ENCODE measurements around the gene SORCS3.

SORCS3 gene

DNA sequence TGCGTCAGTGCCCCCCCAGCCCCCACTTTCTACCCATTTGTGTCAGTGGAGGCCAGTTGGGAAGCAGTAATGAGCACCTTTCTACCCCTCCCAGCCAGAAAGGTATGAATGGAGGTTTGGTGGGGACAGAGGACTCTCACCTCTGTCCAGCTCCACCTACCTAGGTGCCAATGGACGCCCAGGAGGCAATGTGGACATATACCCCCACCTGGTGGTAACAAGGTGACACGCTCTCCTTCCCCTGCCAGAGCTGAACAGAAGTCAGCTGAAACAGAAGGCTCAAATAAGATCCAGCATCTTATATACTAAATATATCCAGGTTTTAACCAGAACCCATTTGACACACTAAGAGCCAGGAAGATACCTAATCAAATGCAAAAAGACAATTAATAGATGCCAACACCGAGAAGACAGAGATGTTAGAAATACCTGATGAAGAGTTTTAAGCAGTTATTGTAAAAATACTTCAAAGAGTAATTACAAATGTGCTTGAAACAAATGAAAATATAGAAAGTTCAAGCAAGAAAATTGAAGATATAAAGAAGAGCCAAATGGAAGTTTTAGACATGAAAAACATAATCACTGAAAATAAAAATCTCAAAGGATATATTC lies 18.4 kb upstream of the SORCS3 start:
- H3K4me3 ChIP-seq (ENCODE audit: low read depth, low read length): no peak overlapping the region
- DNase-seq (ENCODE audit: low read depth): peak; percentile 15
- no peak for TF ChIP-seq MYC (IDR thresholded peaks at IDR 0.05; ENCODE audit: low read depth, low read length)
- TF ChIP-seq, protein P1, sequence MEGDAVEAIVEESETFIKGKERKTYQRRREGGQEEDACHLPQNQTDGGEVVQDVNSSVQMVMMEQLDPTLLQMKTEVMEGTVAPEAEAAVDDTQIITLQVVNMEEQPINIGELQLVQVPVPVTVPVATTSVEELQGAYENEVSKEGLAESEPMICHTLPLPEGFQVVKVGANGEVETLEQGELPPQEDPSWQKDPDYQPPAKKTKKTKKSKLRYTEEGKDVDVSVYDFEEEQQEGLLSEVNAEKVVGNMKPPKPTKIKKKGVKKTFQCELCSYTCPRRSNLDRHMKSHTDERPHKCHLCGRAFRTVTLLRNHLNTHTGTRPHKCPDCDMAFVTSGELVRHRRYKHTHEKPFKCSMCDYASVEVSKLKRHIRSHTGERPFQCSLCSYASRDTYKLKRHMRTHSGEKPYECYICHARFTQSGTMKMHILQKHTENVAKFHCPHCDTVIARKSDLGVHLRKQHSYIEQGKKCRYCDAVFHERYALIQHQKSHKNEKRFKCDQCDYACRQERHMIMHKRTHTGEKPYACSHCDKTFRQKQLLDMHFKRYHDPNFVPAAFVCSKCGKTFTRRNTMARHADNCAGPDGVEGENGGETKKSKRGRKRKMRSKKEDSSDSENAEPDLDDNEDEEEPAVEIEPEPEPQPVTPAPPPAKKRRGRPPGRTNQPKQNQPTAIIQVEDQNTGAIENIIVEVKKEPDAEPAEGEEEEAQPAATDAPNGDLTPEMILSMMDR (IDR thresholded peaks at IDR 0.05; ENCODE audit: low read depth, low read length): peak; percentile 26

DNA sequence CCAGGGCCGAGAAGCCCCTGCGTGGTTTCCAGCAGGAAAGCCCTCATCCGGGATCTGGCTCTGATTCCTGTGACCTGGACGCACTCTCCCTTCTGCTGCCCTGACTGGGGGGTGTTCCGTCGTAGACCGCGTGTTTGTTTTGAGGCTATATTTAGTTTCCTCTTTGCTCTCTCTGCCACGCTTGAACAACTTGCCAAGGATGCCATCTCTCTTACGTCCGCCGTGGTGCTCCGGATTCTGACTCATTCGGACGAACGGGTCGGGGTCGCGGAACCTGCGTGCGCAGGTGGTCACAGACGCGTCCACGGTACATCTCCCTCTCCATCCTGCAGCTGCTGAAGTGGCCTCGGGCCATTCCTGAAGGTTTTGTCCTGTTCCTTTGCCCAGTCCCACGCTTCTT lies 10.4 kb upstream of the SORCS3 start:
- no peak for DNase-seq (ENCODE audit: low read depth)
- TF ChIP-seq, protein P2, sequence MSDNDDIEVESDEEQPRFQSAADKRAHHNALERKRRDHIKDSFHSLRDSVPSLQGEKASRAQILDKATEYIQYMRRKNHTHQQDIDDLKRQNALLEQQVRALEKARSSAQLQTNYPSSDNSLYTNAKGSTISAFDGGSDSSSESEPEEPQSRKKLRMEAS (IDR thresholded peaks at IDR 0.05; ENCODE audit: low read depth, low read length): no peak
- TF ChIP-seq, protein P1 (IDR thresholded peaks at IDR 0.05; ENCODE audit: low read depth, low read length): no peak
- TF ChIP-seq POLR2A (IDR thresholded peaks at IDR 0.05; ENCODE audit: extremely low read depth, insufficient read length) (no peak), MYC (IDR thresholded peaks at IDR 0.05; ENCODE audit: low read depth, low read length) (no peak)

DNA sequence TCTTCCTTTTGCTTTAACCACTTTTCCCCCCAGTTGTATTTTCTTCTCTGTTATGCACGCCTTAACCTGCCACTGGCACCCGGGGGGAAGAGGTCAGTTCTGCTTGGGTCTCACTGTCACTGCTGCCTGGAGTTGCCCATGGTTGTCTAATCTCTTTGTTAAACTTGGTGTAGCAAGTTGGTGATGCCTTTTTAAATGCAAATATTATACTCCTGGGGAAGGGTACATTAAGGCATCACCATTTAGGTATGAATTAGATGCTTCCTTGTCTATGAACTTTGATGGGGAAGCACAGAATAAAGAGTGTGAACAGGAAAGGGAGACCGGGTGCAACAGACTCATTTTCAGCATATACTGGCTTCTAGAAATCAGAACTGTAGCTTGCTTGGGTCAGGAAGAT lies 9.1 kb upstream of the SORCS3 start:
- H3K4me3 ChIP-seq (ENCODE audit: low read depth, low read length): no peak overlapping the region
- no peak for DNase-seq (ENCODE audit: low read depth)
- TF ChIP-seq MYC (IDR thresholded peaks at IDR 0.05; ENCODE audit: low read depth, low read length) (no peak), POLR2A (IDR thresholded peaks at IDR 0.05; ENCODE audit: extremely low read depth, insufficient read length) (no peak)
- TF ChIP-seq, protein P2 (IDR thresholded peaks at IDR 0.05; ENCODE audit: low read depth, low read length): no peak
- TF ChIP-seq, protein P1 (IDR thresholded peaks at IDR 0.05; ENCODE audit: low read depth, low read length): no peak

More for the DNA sequence above, 10.4 kb upstream of the SORCS3 start:
- H3K4me3 ChIP-seq (ENCODE audit: low read depth, low read length): no peak overlapping the region

DNA sequence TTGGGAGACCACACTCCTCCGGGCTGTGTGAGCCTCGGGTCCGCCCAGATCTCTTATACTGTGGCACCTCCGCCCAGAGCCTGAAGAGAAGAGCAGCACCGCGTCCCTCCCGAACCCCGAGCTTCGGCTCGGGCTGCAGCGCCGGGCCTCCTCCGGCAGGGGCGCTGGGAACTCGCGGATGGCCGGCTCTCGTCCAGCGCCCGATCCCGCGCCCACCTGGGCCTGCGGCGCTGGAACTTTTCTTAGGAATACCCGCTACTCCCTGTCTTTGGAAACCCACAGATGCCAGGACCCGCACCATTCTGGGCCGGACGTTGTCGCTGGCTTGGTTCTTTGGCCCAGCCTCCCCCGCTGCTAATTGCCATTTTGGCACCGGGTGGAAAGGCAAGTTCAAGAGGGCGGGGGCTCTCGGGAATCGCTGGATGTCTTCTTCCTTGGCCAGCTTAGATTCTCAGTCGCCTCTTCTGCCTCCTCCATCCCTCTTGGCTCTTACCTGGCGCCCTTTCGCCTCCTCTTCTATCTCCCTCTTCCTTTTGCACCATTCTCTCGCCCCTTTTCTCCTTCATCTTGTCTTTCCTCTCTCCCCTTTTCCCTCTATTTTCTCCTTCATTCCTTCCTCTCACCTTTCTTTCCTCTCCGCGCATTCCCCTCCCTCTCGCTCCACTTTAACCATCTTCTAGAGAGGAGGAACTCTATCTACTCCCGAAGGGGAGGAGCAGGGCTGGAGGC lies 2.1 kb upstream of the SORCS3 start:
- no peak for DNase-seq (ENCODE audit: low read depth)
- no peak for TF ChIP-seq MYC (IDR thresholded peaks at IDR 0.05; ENCODE audit: low read depth, low read length)
- TF ChIP-seq, protein P2 (IDR thresholded peaks at IDR 0.05; ENCODE audit: low read depth, low read length): no peak
- no peak for TF ChIP-seq POLR2A (IDR thresholded peaks at IDR 0.05; ENCODE audit: extremely low read depth, insufficient read length)
- TF ChIP-seq, protein P1 (IDR thresholded peaks at IDR 0.05; ENCODE audit: low read depth, low read length): no peak
- H3K4me3 ChIP-seq (ENCODE audit: low read depth, low read length): no peak overlapping the region

DNA sequence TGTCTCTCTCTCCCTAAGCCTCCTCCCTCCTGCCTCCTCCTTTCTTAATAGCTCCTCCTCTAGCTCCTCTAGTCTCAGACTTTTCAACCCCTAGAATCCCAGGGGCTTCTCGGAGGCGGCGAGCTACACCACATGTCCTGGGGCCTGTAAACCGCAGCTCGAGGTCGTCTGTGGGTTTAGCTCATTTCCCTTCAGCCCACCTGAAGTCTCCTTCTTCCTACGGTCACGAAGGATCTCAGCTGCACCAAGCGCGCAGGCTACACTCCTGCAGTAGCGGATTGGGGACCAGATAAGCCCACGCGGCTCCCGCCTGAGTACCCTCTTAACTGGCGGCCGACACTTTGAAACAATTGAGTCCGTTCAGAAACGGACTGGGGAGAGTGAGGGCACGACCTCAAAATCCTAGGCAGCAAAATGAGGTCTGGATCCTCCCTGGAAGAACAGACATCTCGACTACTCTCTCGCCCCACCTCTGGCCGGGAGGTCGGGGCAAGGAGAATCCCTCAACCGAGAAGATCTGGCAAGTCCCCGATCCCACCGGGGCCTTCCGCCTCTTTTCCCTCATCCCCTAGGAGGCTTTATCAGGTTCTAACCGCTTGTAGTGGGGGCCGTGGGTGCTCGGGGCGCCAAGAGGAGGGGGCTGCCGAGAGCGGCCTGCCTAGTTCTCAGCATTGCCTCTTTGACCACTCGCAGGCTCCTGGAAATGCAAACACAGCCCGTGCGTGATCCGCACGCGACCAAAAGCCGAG lies 1.3 kb upstream of the SORCS3 start:
- no peak overlapping the region for H3K4me3 ChIP-seq (ENCODE audit: low read depth, low read length)
- no peak for DNase-seq (ENCODE audit: low read depth)
- TF ChIP-seq, protein P1 (IDR thresholded peaks at IDR 0.05; ENCODE audit: low read depth, low read length): no peak
- TF ChIP-seq MYC (IDR thresholded peaks at IDR 0.05; ENCODE audit: low read depth, low read length) (no peak), POLR2A (IDR thresholded peaks at IDR 0.05; ENCODE audit: extremely low read depth, insufficient read length) (no peak)
- TF ChIP-seq, protein P2 (IDR thresholded peaks at IDR 0.05; ENCODE audit: low read depth, low read length): no peak
